Chondrocyte (in vitro differentiated cells): ENCODE data around the gene TXNRD3. TPM values are rescaled to one million over a fixed set of nuclear protein-coding genes. Genes with fewer than 3 reads are reported as not detected.

Source experiments
- DNase-seq: peaks from one replicate; pipeline ENCODE4 v3.0.0; 2021; ENCODE audit warnings: mixed read lengths, low spot score
- H3K27ac Mint-ChIP-seq: one replicate; pipeline ENCODE4 v1.8.0; 2021; ENCODE audit warnings: mild to moderate bottlenecking, moderate library complexity, mixed read lengths; ENCODE audit not compliant: unreplicated experiment
- H3K27me3 Mint-ChIP-seq: 2 replicates; pipeline ENCODE4 v1.8.0; 2021; ENCODE audit warnings: low read depth, mixed read lengths
- H3K36me3 Mint-ChIP-seq: 2 replicates; pipeline ENCODE4 v1.8.0; 2021; ENCODE audit warnings: low read depth, mixed read lengths
- H3K4me1 Mint-ChIP-seq: 2 replicates; pipeline ENCODE4 v1.8.0; 2021; ENCODE audit warnings: low read depth, mild to moderate bottlenecking, mixed read lengths
- H3K4me3 Mint-ChIP-seq: one replicate; pipeline ENCODE4 v1.8.0; 2021; ENCODE audit warnings: mild to moderate bottlenecking, moderate library complexity, mixed read lengths; ENCODE audit not compliant: unreplicated experiment
- H3K9me3 Mint-ChIP-seq: 2 replicates; pipeline ENCODE4 v1.8.0; 2021; ENCODE audit warnings: low read depth, mixed read lengths
- total RNA-seq: library from RNA; stranded (reverse); gene quantifications from 3 replicates; pipeline ENCODE4 v1.2.1, GENCODE V29; 2021
- TF ChIP-seq, protein P1 (sequence below): fragments of 200-600 bp; sonication (generic); IDR thresholded peaks from 2 replicates; pipeline ENCODE4 v1.5.0; 2021; ENCODE audit warnings: antibody characterized with exemption, mild to moderate bottlenecking, moderate library complexity

TXNRD3 gene
- total RNA-seq, 1 donor from 2014 or later = 14.2 TPM

- Mint-ChIP-seq H3K4me1 (no peaks in the 10 kb centered on the region), H3K27ac (no peak overlapping the region), H3K27me3 (peaks cover 62% of the 10 kb centered on the region), H3K4me3 (no peak overlapping the region), H3K9me3 (no peaks in the 10 kb centered on the region), H3K36me3 (no peaks in the 10 kb centered on the region)
- no peak for DNase-seq
- TF ChIP-seq, protein P1, sequence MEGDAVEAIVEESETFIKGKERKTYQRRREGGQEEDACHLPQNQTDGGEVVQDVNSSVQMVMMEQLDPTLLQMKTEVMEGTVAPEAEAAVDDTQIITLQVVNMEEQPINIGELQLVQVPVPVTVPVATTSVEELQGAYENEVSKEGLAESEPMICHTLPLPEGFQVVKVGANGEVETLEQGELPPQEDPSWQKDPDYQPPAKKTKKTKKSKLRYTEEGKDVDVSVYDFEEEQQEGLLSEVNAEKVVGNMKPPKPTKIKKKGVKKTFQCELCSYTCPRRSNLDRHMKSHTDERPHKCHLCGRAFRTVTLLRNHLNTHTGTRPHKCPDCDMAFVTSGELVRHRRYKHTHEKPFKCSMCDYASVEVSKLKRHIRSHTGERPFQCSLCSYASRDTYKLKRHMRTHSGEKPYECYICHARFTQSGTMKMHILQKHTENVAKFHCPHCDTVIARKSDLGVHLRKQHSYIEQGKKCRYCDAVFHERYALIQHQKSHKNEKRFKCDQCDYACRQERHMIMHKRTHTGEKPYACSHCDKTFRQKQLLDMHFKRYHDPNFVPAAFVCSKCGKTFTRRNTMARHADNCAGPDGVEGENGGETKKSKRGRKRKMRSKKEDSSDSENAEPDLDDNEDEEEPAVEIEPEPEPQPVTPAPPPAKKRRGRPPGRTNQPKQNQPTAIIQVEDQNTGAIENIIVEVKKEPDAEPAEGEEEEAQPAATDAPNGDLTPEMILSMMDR = no peak
These were observed 39.0 kb upstream of the TXNRD3 start for GRCh38 chr3:126693921-126694320.

DNA sequence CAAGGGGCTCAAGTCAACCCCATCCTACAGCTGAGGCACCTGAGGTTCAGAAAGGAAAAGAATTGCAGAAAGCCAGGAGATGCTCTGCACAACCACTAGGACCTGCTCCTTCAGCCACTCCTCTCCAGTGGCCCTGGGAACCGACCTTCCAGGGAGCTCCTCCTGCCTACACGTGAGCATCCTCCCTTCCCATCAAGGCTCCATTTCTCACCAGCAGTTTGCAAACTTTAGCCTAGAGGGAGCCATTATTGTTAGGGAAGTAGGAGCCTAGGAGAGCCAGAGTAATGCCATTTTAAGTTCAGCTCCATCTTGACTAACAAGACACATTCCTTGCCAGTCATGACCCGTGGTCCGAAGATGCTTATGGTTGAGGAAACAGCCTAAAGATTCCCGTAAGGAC is 37.9 kb upstream of the TXNRD3 start:
- DNase-seq = no peak
- H3K36me3 Mint-ChIP-seq = no peaks in the 10 kb centered on the region
- no peak overlapping the region for H3K4me3 Mint-ChIP-seq
- no peaks in the 10 kb centered on the region for H3K9me3 Mint-ChIP-seq
- H3K27me3 Mint-ChIP-seq = peaks cover 66% of the 10 kb centered on the region
- TF ChIP-seq, protein P1 = peak; percentile 37
- H3K27ac Mint-ChIP-seq = no peak overlapping the region
- no peaks in the 10 kb centered on the region for H3K4me1 Mint-ChIP-seq

- H3K27ac Mint-ChIP-seq = no peak overlapping the region
- no peaks in the 10 kb centered on the region for H3K9me3 Mint-ChIP-seq
- H3K36me3 Mint-ChIP-seq = no peaks in the 10 kb centered on the region
- no peaks in the 10 kb centered on the region for H3K4me1 Mint-ChIP-seq
- TF ChIP-seq, protein P1 = no peak
- no peak for DNase-seq
- H3K27me3 Mint-ChIP-seq = peaks cover 63% of the 10 kb centered on the region
- no peak overlapping the region for H3K4me3 Mint-ChIP-seq
These were observed 36.8 kb upstream of the TXNRD3 start for GRCh38 chr3:126691765-126692164.

DNA sequence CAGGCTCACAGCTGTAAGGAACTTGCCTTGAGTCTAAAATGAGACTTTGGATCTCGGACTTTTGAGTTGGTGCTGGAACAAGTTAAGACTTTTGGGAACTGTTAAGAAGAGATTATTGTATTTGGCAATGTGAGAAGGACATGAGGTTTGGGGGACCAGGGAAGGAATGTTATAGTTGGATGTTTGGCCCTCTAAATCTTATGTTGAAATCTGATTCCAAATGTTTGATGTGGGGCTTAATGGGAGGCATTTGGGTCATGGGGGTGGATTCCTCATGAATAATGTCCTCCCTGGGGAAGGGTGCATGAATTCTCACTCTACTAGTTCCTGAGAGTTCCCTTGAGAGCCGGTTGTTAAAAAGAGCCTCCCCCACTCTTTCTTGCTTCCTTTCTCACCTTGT is 30.6 kb upstream of the TXNRD3 start:
- no peak for DNase-seq
- H3K36me3 Mint-ChIP-seq = no peaks in the 10 kb centered on the region
- H3K27ac Mint-ChIP-seq = no peak overlapping the region
- H3K4me3 Mint-ChIP-seq = no peak overlapping the region
- no peaks in the 10 kb centered on the region for H3K9me3 Mint-ChIP-seq
- TF ChIP-seq, protein P1 = no peak
- peaks cover 16% of the 10 kb centered on the region for H3K4me1 Mint-ChIP-seq
- H3K27me3 Mint-ChIP-seq = peaks cover 24% of the 10 kb centered on the region

DNA sequence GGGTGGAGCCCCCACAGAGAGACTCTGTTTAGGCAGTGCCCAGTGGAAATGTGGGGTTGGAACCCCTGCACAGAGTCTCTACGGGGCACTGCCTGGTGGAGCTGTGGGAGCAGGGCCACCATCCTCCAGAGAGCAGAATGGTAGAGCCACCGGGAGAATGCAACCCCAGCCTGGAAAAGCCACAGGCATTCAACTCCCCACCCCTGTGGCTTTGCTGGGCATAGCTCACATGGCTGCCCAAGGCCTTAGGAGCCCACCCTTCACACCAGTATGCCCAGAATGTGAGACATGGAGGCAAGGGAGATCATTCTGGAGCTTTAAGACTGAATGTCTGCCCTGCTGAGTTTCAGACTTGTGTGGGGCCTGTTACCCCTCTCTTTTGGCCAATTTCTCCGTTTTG is 30.1 kb upstream of the TXNRD3 start:
- no peaks in the 10 kb centered on the region for H3K36me3 Mint-ChIP-seq
- no peak overlapping the region for H3K27ac Mint-ChIP-seq
- H3K4me1 Mint-ChIP-seq = peaks cover 16% of the 10 kb centered on the region
- no peaks in the 10 kb centered on the region for H3K9me3 Mint-ChIP-seq
- H3K4me3 Mint-ChIP-seq = no peak overlapping the region
- H3K27me3 Mint-ChIP-seq = peaks cover 19% of the 10 kb centered on the region
- TF ChIP-seq, protein P1 = no peak
- DNase-seq = no peak
